NCI-H748 (cell line): ENCODE results near the gene MAFG.
"Not testable (repeated sequence)": the region's sequence is repeated elsewhere in the genome, so short reads cannot be mapped to it uniquely, and the experiment has no call there.

Experiments used
- DNase-seq: peaks from one replicate; lab custom pipeline; 2025; ENCODE audit not compliant: unreplicated experiment; lab: John Stamatoyannopoulos, UW

Gene MAFG

GRCh38 chr17:81924557-81925532 lies 2.7 kb downstream of the MAFG start:
- DNase-seq = no peak

DNA sequence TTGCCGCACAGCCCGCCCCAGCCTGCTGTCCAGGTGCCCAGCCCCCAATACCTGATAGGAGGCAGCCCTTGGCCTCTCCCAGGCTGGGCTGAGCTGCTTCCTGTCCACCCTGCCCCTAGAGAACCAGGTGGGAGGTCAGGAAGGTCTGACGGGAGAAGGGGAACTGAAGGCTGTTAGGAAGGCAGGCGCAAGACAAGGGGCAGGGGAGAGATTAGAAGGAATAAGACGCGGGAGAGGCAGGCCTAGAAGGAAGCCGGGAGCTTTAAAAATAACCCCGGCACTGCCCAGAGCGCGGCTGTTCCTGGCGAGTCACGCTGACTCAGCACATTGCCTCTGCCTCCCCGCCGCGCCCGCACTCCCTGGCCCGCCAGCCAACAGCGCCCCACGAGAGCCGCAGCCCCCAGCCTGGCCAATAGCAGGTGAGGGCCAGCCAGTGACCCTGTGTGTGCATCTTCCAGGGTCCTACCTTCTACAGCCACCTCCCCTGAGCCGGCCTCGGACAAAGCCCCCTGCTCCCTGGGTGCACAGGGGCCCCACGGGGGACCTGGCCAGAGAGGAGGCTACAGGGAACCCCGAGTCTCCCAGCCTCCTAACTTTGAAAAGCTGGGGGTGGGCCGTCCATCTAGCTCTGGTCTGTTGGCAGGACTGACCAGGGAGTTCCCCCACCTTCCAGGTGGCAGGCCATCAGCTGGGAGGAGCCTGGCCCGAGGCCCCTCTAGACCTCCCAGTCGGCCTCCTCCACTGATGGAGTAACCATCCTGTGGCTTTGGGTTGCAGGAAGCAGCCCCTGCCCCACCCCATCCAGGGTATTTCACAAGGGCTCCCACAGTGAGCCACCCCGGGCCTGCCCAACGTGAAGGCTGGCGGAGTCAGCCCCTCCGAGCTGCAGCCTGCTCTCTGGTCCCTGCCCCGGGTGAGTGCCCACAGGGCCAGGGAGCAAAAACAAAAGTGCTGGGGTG lies 4.0 kb downstream of the MAFG start:
- no peak for DNase-seq

DNA sequence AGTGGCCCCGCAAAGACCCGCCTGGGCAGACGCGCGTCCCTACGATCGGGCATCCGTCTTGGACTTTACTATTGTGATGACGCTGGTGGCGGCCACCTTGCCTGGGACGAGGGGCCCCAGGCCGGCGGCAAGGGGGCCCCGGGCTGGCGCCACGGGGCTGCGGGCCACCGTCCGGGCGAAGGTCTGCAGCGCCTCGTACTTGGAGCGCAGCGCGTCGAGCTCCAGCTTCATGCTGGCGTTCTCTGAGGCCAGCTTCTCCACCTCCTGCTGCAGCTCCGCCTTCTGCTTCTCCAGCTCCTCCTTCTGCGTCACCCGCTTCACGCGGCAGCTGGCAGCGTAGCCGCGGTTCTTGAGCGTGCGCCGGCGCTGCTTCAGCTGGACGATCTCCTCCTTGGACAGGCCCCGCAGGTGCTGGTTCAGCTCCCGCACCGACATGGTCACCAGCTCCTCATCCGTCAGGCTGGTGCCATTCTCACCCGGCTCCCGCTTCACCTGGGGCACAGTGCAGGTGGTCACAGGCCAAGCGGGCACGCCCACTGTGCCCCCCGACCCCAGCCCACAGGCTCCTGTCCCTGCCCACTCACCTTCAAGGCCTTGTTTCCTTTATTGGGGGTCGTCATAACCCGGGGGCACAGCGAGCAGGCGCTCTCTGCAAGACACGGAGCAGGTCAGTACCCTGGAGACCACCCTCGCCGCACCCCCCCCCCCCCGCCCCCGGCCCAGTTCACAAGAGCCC lies 4.8 kb downstream of the MAFG start:
- no peak for DNase-seq

GRCh38 chr17:81921996-81922565 lies 5.5 kb downstream of the MAFG start:
- DNase-seq = no peak

DNA sequence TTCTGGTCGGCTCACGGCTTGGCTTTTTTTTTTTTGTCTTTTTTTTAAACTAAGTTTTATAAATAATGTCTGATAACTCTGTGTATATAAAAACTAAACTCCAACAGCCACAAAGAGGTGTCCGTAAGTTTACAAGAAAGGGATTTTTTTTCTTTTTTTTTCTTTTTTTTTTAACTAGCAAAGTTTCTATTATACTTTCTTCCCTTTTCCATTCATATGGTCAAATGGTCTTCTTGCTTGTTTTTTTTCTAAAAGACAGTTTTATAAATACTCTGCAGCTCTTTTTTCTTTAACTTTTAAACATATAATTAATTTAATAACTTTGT lies 6.0 kb downstream of the MAFG start:
- no peak for DNase-seq

GRCh38 chr17:81920612-81921536 lies 6.7 kb downstream of the MAFG start:
- DNase-seq = no peak

DNA sequence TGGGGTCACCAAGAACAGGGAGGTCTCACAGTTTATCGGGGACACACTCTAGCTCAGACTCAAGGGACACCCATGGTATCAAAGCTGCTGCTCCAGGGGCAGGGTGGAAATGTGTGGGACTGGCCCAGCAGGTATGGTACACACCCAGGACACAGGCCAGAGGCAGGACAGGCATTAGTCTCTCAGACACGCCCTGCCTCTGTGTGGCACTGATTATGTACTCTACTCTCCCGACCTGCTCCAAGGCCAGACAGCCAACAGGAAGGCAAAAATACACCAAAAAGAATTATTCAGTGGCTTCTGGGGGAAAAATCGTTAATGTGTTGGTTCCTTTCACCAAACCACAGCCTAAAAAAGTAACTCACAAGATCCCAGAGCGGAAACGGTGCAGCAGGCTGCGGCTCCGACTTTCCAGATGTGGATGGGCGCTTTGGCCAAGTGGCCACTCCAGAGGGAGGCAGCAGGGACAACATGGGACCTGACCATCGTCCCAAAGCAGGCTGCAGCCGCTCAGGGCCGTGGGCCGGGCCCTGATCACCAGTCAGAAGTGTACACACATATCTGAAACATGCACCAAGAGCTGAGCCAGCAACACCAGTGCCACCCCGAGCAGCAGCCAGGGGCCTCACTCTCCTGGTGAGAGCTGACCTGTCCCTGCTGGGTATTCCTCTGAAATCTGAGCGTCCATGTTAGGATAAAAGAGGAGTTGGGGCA lies 8.5 kb downstream of the MAFG start:
- DNase-seq = no peak

- DNase-seq = not testable (repeated sequence)
Observed at GRCh38 chr17:81918333-81918669, 9.2 kb downstream of the MAFG start.

GRCh38 chr17:81917565-81918332 lies 9.8 kb downstream of the MAFG start, which contains the start of gene SIRT7:
TSS of gene SIRT7 (minus strand) at chr17:81918176. CDS start at chr17:81918131, 45 bp downstream.
- DNase-seq = peak; percentile 83

- no peak for DNase-seq
Observed at GRCh38 chr17:81916234-81917001, 11.1 kb downstream of the MAFG start.

DNA sequence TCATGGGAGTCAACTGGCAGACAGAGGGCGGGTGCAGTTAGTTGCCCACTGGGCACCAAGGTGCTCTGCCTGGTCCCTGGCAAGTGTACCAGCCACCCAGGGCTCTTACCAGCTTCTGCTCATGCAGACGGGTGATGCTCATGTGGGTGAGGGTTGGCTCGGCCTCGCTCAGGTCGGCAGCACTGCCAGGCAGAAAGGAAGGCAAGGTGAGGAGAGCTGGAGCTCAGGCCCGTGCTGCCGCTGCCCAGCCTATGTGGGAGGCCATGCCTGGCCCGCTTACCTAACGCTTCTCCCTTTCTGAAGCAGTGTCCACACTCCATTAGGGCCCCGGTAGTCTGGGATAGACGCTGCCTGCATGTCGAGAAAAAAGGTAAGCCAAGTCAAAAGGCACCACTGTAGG lies 12.2 kb downstream of the MAFG start:
- no peak for DNase-seq

DNA sequence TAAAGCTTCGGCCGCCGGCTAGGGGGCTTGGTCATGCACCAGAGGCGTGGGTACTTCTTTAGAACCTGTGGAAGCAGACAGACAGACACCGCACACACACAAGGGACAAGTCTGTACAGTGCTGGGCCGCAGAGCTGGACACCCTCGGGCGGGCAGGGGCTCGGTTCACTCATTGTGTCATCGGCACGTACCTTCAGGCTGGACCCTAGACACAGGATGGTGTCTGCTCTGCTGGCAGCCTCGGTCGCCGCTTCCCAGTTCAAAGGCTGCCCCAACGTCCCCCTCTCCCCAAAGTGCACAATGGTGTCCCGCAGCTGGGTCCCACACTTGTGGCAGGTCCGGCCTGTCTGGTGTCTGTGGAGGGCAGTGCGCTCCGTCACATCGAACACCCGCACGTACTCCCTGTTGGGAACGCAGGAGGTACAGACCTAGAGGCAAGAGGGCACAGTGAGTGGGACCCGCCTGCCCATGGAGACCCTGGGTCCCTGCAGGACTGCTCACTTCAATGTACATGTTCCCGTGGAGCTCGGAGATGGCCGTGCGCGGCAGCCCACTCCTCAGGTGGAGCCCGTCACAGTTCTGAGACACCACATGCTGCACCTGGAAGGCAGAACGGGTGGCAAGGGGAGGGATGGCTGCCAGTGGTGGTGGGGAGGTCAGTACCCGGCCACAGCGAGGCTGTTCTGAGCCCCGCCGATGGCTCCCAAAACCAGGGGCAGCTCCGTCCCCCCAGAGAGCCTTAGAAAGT lies 13.3 kb downstream of the MAFG start:
- no peak for DNase-seq

GRCh38 chr17:81913394-81914102 lies 14.0 kb downstream of the MAFG start:
- no peak for DNase-seq

- no peak for DNase-seq
Observed at GRCh38 chr17:81912441-81913309, 14.9 kb downstream of the MAFG start.

DNA sequence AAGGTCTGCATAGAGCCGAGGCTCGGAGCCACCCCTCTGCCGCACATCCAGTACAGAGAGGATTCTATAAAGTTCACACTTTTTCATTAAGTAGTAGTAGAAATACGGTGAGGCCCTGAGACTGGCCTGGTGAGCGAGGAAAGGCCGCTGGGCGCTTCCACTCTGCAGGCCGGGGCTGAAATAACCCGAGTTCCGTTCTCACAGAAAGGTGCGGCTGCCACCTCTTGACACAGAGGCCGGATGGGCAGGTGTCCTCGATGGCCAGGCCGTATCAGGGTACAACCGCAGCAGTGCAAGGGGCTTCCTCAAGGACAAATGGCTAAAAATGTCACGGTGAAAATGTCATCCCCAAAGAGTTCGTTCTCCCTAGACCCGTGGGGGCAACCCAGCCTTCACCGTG lies 15.6 kb downstream of the MAFG start:
- no peak for DNase-seq
